Loucy (cell line): Measurements from ENCODE around the gene CACNA1C.
"Not testable (repeated sequence)": the region's sequence is repeated elsewhere in the genome, so short reads cannot be mapped to it uniquely, and the experiment has no call there.

Experiments used
- CTCF ChIP-seq: fragments of 200-600 bp; sonication (generic); conservative IDR thresholded peaks from 2 replicates; pipeline ENCODE4 v1.5.1; 2014; ENCODE audit warnings: mild to moderate bottlenecking, antibody characterized with exemption, low read length
- EZH2phosphoT487 ChIP-seq: fragments of 200-600 bp; IDR thresholded peaks from 2 replicates; pipeline ENCODE4 v1.6.1; 2018; ENCODE audit warnings: antibody characterized with exemption, mild to moderate bottlenecking, moderate library complexity, borderline replicate concordance

GRCh38 chr12:2742037-2742436, 689.2 kb downstream of the CACNA1C start:
- not testable (repeated sequence) for TF ChIP-seq CTCF, EZH2phosphoT487
